ENCODE data around the gene DUSP10. TPM values are rescaled to one million over a fixed set of nuclear protein-coding genes. Genes with fewer than 3 reads are reported as not detected.

The DUSP10 gene
- total RNA-seq, 6 donors from 2014 or later: 7.7 to 13.7 (median 11.9) TPM

GRCh38 chr1:221753828-221754188, 11.9 kb upstream of the DUSP10 start:
- ATAC-seq (ENCODE audit: low FRiP score in 2 of 2): no peak
- no peak for TF ChIP-seq POLR2AphosphoS5 (IDR thresholded peaks at IDR 0.05)
- TF ChIP-seq CTCF (IDR thresholded peaks at IDR 0.05): no peak
- no peak for TF ChIP-seq EP300 (IDR thresholded peaks at IDR 0.05)
- TF ChIP-seq POLR2A (IDR thresholded peaks at IDR 0.05): no peak
- DNase-seq: no peak
- no peaks in the 10 kb centered on the region for H3K27me3 ChIP-seq
- no peaks in the 10 kb centered on the region for H3K36me3 ChIP-seq
- H3K4me3 ChIP-seq: no peak overlapping the region
- WGBS, 2 donors: 74 to 85% methylated on average over 1 of the region's 1 CpG
- H3K4me1 ChIP-seq: no peaks in the 10 kb centered on the region
- H3K27ac ChIP-seq: no peak overlapping the region
- H3K9me3 ChIP-seq: no peaks in the 10 kb centered on the region

DNA sequence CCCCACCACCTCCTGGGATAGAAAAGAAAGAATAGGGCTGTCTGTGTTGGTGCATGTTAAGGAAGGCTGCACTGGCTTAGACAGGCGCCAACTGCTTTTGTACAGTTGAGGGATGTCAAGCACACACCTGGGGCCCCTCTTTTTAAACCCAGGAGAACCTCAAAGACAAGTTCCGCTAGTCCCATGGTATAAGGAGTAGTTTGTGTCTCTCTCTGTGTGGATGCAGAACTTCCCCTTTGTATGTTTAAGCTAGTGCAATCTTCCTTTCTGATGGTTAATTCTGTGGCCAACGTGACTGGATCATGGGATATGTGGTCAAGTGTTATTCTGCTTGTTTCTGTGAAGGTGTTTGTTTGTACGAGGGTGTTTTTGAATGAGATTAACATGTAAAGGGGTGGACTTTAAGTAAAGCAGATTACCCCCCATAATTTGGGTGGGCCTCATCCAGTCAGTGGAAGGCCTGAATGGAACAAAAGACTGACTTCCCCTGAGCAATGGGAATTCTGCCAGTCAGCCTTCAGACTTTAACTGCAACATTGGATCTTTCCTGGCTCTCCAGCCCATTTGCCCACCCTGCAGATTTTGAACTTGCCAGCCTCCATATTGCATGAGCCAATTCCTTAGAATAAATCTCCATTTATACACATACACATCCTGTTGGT, 9.5 kb upstream of the DUSP10 start:
- Histone ChIP-seq H3K36me3 (no peaks in the 10 kb centered on the region), H3K27ac (no peak overlapping the region), H3K4me3 (no peak overlapping the region), H3K9me3 (no peaks in the 10 kb centered on the region), H3K4me1 (no peaks in the 10 kb centered on the region), H3K27me3 (no peaks in the 10 kb centered on the region)
- TF ChIP-seq POLR2AphosphoS5 (IDR thresholded peaks at IDR 0.05) (no peak), EP300 (IDR thresholded peaks at IDR 0.05) (no peak), CTCF (IDR thresholded peaks at IDR 0.05) (no peak)
- ATAC-seq (ENCODE audit: low FRiP score in 2 of 2): no peak
- DNase-seq: peak in 1 of 2 donors; percentile 22
- WGBS, 2 donors: 68 to 72% methylated on average over 4 of the region's 4 CpGs

- WGBS, 2 donors: 96 to 98% methylated on average over 2 of the region's 2 CpGs
- Histone ChIP-seq H3K4me3 (no peak overlapping the region), H3K36me3 (no peaks in the 10 kb centered on the region), H3K9me3 (no peaks in the 10 kb centered on the region), H3K27me3 (no peaks in the 10 kb centered on the region), H3K4me1 (peaks cover 0 to under 1% (median 0%) of the 10 kb centered on the region in 4 donors), H3K27ac (no peak overlapping the region)
- no peak for ATAC-seq (ENCODE audit: low FRiP score in 2 of 2)
- TF ChIP-seq POLR2AphosphoS5 (IDR thresholded peaks at IDR 0.05): no peak
- TF ChIP-seq POLR2A (IDR thresholded peaks at IDR 0.05): no peak
- TF ChIP-seq EP300 (IDR thresholded peaks at IDR 0.05): no peak
- no peak for TF ChIP-seq CTCF (IDR thresholded peaks at IDR 0.05)
- no peak for DNase-seq
These were observed 7.1 kb upstream of the DUSP10 start for GRCh38 chr1:221748981-221749380.

- no peaks in the 10 kb centered on the region for H3K36me3 ChIP-seq
- H3K4me3 ChIP-seq: no peak overlapping the region
- no peak for TF ChIP-seq EP300 (IDR thresholded peaks at IDR 0.05)
- TF ChIP-seq CTCF (IDR thresholded peaks at IDR 0.05): no peak
- no peak for TF ChIP-seq POLR2A (IDR thresholded peaks at IDR 0.05)
- TF ChIP-seq POLR2AphosphoS5 (IDR thresholded peaks at IDR 0.05): no peak
- peaks cover 4 to 10% (median 6%) of the 10 kb centered on the region in 4 donors for H3K4me1 ChIP-seq
- ATAC-seq (ENCODE audit: low FRiP score in 2 of 2): no peak
- WGBS, 2 donors: 78% methylated on average over 5 of the region's 5 CpGs
- DNase-seq: no peak
- H3K27me3 ChIP-seq: no peaks in the 10 kb centered on the region
- H3K9me3 ChIP-seq: no peaks in the 10 kb centered on the region
- no peak overlapping the region for H3K27ac ChIP-seq
These were observed 6.0 kb upstream of the DUSP10 start for GRCh38 chr1:221747839-221748238.
